HG03378 (cell line): Measurements from ENCODE around the gene E2F2.
"Not testable (repeated sequence)": the region's sequence is repeated elsewhere in the genome, so short reads cannot be mapped to it uniquely, and the experiment has no call there.

Experiments used
- ATAC-seq: cut with Tn5 transposase; IDR thresholded peaks from one replicate; pipeline ENCODE4 v1.9.1; 2021; ENCODE audit warnings: mild to moderate bottlenecking, moderate library complexity; ENCODE audit not compliant: unreplicated experiment

The E2F2 gene

GRCh38 chr1:23548704-23549143 lies 17.7 kb upstream of the E2F2 start:
- ATAC-seq = no peak

- ATAC-seq = no peak
Observed at GRCh38 chr1:23546897-23547584, 16.0 kb upstream of the E2F2 start.

- no peak for ATAC-seq
Observed at GRCh38 chr1:23545851-23546250, 14.8 kb upstream of the E2F2 start.

DNA sequence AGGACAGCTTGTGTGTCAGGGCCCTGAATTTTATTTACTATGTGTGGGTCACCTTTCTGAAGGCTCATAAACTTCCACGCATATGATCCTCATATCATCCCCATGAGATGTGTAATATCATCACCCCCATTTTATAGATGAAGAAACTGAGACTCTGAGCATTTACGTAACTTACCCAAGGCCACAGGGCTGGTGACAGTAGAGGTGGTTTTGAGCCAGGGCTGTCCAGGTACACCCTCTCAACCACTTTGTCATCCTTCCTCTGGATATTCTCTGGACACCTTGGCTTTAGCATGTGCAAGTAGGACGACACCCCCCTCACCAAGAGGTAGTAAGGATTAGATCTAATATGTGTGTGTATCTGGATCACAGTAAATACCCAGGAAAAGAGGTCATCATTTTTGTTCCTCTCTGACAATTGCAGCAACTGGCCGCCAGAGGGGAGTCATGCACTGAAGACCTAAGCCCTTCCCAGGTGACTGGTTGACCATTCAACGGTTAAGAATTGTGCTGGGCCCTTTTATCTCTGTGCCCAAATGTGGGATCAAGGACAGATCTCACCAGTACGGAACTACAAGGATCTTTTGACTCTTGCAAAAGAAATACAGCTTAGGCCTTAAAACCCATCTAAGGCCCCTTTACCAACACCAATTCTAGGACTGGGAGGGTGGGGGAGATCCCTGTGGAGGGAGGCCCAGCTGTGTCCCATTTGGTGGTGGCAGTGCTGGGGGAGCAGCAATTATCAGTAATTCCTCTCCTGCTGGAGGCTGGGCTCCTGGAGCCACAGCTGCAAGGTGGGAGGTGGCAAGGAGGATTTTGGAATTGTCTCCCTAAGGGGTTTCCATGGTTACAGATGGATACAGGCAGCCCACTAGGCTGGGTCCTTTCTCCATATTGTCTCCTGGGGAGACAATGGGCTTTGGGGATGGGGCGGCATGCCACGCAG lies 13.7 kb upstream of the E2F2 start:
- ATAC-seq = no peak

- no peak for ATAC-seq
Observed at GRCh38 chr1:23543707-23544443, 12.8 kb upstream of the E2F2 start.

DNA sequence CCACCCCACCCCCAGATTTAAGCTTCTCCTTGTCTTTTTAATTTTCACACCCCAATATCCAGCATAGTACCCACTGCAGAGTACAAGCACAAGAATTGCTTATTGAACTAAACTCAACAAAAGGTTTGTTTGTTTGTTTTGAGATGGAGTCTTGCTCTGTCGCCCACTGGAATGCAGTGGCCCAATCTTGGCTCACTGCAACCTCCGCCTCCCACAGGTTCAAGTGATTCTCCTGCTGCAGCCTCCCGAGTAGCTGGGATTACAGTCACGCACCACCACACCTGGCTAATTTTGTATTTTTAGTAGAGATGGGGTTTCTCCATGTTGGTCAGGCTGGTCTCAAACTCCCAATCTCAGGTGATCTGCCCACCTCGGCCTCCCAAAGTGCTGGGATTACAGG lies 11.9 kb upstream of the E2F2 start:
- ATAC-seq = not testable (repeated sequence)

GRCh38 chr1:23539698-23540266 lies 8.7 kb upstream of the E2F2 start:
- peak; percentile 56 for ATAC-seq

DNA sequence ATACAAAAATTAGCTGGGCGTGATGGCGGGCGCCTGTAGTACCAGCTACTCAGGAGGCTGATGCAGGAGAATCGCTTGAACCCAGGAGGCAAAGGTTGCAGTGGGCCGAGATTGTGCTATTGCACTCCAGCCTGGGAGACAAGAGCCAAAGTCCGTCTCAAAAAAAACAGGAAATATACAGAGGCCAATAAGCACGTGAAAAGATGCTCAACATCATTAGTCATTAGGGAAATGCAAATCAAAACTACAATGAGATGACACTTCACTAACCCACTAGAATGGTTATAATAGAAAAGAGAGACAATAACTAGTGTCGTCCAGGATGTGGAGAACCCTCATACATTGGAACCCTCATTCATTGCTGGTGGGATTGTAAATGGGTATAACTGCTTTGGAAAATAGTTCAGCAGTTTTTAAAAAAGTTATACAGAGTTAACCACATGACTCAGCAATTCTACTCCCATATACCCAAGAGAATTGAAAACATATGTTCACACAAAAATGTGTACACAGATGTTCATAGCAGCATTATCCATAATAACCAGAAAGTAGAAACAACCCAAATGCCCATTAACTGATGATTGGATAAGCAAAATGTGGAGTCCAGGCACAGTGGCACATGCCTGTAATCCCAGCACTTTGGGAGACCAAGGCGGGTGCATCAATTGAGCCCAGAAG lies 6.4 kb upstream of the E2F2 start:
- no peak for ATAC-seq

GRCh38 chr1:23533246-23534023 lies 2.4 kb upstream of the E2F2 start:
- ATAC-seq = no peak

- ATAC-seq = no peak
Observed at GRCh38 chr1:23531562-23532094, 595 bp upstream of the E2F2 start.

DNA sequence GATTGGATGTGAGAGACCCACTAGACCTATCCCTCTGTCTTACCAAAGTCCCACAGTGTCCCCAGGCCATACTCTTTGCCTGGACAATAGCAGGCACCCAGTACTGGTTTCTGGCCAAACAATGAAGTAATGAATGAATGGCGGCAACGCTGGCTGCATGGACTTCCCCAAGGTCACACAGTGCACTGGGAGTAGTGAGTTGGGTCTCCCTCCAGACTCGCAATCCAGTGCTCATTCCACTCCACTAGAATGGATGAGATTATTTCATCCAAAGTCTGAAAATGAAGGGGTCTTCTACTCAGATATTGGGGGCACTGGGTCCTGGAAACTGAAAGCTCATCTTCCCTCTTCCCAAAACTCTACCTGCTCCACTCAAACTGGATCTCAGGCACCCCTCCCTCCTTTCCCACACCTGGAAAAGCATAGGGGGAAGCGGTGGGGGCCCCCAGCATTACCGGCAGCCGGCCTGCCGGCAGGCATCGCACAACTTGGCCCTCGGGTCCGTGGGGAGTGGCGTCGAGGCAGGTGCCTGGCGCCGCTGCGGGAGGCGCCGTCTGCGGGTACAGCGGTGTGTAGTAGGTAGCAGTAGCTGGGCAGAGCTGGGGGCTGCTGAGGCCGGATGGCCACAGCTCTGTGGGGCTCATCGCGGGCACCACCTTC lies 816 bp downstream of the E2F2 start:
- no peak for ATAC-seq

GRCh38 chr1:23529146-23530086 lies 1.6 kb downstream of the E2F2 start:
- ATAC-seq = no peak

DNA sequence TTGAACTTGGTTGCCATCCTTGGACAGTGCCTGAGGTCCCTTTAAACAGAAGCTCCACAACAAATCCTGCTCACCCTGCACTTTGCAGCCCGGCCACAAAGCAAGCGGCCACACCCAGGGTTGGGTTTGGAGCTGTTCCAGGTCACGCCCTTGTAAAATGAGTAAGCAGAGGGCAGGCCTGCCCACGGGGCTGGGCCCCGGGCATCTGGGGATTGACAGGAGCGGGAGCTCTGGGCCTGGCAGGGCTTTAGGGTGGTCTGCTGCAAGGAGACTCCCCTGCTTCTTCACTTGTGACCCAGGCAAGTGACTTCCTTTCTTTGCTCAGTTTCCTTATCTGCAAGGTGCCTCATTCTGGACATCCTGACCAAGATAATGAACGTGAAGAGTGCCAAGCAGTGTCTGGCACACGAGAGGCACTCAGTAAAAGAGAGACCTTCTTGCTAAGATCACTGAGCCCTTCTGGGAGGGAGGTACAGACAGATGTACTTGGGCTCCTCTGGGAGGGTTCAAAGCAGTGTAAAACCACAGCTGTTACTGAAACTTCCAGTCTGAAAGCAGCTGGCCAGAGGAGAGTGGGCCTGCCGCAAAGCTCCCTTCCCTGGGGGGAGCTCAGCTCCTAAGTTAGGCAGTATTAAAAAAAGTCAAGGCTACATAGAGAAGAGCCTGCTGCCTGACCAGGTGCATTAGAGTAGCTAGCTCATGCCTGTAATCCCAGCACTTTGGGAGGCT lies 2.6 kb downstream of the E2F2 start:
- ATAC-seq = no peak

DNA sequence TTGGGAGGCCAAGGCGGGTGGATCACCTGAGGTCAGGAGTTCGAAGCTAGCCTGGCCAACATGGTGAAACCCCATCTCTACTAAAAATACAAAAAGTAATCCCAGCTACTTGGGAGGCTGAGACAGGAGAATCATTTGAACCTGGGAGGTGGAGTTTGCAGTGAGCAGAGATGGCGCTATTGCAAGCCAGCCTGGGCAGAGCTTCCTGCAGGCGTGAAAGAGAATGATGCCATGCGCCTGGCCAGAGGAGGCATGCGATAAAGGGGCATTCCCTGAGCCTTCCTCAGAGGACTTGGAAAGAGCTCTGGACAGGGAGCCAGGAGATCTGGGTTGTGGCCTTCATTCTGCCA lies 3.2 kb downstream of the E2F2 start:
- no peak for ATAC-seq

DNA sequence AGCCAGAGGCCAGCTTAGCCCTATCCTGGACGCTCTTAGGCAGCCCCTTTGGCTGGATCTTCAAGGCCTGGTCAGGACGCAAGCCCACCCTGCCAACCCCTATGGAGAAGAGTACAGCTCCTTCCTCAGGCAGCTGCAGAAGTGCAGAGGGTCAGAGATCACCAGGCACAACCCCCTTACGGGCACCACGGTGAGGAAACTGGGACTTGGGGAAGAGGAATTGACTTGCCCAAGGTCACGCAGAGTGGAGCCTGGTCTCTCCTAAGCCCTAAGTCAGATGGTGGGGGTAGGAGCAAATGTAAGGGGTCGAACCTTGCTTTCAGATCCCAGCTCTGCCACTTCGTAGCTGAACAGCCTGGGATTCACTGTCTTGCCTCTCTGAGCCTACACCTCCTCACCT lies 3.7 kb downstream of the E2F2 start:
- ATAC-seq = no peak

- ATAC-seq = no peak
Observed at GRCh38 chr1:23526329-23527041, 4.5 kb downstream of the E2F2 start.
